GM18502 (cell line): ENCODE results near the gene PHGDH.

Source experiments
- ATAC-seq: cut with Tn5 transposase; IDR thresholded peaks from one replicate; pipeline ENCODE4 v1.9.1; 2021; ENCODE audit warnings: mild to moderate bottlenecking; ENCODE audit not compliant: unreplicated experiment, poor library complexity

The PHGDH gene

GRCh38 chr1:119729044-119729443 lies 17.3 kb downstream of the PHGDH start:
- no peak for ATAC-seq

- no peak for ATAC-seq
These were observed 19.3 kb downstream of the PHGDH start for GRCh38 chr1:119731060-119731459.

- ATAC-seq = no peak
These were observed 20.2 kb downstream of the PHGDH start for GRCh38 chr1:119731741-119732430.

- ATAC-seq = no peak
These were observed 20.9 kb downstream of the PHGDH start for GRCh38 chr1:119732465-119733168.

GRCh38 chr1:119733754-119734153 lies 22.0 kb downstream of the PHGDH start:
- no peak for ATAC-seq

GRCh38 chr1:119735217-119735616 lies 23.5 kb downstream of the PHGDH start:
- no peak for ATAC-seq

- no peak for ATAC-seq
These were observed 24.9 kb downstream of the PHGDH start for GRCh38 chr1:119736649-119737039.

- no peak for ATAC-seq
These were observed 25.4 kb downstream of the PHGDH start for GRCh38 chr1:119737040-119737682.

- ATAC-seq = no peak
These were observed 26.5 kb downstream of the PHGDH start for GRCh38 chr1:119738100-119738720.

- no peak for ATAC-seq
These were observed 27.4 kb downstream of the PHGDH start for GRCh38 chr1:119739150-119739549.

GRCh38 chr1:119740261-119740660 lies 28.5 kb downstream of the PHGDH start:
- ATAC-seq = no peak

- no peak for ATAC-seq
These were observed 29.4 kb downstream of the PHGDH start for GRCh38 chr1:119740896-119741780.

GRCh38 chr1:119742202-119742601 lies 30.5 kb downstream of the PHGDH start:
- no peak for ATAC-seq

- no peak for ATAC-seq
These were observed 30.9 kb downstream of the PHGDH start for GRCh38 chr1:119742677-119743076.

- ATAC-seq = no peak
These were observed 31.6 kb downstream of the PHGDH start for GRCh38 chr1:119743308-119743707.

GRCh38 chr1:119743776-119744597 lies 32.3 kb downstream of the PHGDH start:
- peak; percentile 84 for ATAC-seq

GRCh38 chr1:119744598-119744942 lies 32.8 kb downstream of the PHGDH start:
- ATAC-seq = no peak

GRCh38 chr1:119745034-119745433 lies 33.3 kb downstream of the PHGDH start:
- no peak for ATAC-seq

- ATAC-seq = no peak
These were observed 35.7 kb downstream of the PHGDH start for GRCh38 chr1:119747451-119747850.
